ENCODE measurements around the gene DOP1A.
"Not testable (repeated sequence)": the region's sequence is repeated elsewhere in the genome, so short reads cannot be mapped to it uniquely, and the experiment has no call there.

Gene DOP1A

DNA sequence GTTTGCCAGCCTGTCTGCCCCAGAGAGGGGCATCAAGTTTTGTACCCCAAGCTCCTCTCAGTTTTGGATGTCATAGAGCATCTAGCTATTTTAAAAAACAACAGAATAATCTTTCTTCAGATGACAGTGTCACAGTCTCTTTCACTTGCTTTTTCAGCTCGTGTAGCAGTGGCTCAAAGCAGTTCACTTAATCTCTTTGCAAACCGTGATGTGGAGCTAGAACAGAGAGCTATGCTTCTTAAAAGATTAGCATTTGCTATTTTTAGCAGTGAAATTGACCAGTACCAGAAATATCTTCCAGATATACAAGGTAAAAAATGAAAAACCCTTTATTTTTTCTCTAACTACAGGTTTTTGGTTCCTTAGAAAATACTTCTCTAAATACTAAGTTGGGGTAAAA lies 88.3 kb downstream of the DOP1A start:
- no peak for DNase-seq

DNA sequence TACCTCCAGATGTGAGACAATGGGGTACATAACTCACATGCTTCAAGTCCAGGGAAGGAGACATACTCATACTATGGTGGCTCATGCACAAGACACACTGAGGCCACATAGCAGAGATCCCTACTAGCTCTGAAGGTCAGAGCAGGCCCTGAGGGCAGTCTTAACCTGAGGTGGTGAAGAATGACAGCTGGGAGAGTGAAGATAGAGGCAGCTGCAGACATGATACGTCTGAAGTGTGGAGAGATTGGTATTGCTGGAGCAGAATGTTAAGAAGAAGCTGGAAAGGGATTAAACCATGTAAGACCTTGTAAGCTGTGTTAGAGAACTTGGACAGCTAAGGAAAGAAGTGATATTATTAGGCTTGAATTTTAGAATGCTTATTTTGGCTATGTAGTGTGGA lies 92.7 kb downstream of the DOP1A start:
- no peak for DNase-seq

DNA sequence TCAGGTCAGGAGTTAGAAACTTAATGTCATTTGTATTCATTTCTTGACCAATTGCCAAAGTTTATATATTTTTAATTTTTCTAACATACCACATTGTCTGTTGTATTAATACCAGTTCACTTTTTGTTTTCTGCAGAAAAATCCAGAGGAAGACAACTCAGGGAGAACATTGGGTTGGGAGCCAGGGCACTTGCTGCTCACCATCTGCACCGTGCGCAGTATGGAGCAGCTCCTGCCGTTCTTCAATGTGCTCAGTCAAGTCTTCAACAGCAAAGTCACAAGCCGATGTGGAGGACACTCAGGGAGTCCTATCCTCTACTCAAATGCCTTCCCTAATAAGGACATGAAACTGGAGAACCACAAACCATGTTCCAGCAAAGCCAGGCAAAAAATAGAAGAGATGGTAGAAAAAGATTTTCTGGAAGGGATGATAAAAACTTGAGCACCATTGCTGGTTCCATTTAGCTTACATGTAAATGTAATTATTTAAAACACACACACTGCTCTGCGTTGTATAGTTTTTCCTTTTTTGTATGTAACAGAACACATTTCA lies 100.3 kb downstream of the DOP1A start:
- DNase-seq = no peak

DNA sequence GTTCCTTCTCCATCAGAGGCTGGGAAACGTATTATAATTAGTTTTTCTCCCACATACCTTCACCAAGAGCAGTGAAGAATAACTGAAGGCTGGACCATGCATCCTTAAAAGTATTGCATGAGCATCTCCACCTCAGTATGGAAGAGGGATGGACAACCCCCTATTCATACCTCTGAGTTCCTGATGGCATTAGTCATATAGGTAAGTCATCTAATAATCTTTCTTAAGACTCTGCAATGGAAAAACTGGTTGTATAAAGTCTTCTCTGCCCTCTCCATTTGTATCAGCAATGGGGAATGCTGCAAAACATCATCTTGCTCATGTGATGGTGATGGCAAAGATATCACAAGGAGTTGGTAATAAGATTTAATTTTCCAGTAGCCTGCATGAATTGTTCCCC lies 101.1 kb downstream of the DOP1A start:
- no peak for DNase-seq

DNA sequence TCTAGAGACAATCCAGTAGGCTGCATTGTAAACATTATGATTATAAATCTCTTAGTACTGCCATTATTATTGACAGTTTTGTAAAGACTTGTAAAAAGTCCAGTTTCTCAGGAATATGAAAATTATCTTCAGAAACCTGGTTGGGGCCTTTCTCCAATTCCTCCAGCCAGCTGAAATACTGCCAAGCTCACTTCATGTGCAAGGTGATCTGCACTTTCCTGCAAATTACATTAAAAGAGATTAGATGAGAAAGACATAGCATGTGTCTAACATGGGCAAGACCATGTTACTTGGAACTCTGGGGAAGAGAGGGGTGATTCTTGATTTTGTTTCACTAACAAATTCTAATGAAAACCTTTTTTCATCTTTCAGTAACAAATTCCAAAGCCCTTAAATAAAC lies 101.6 kb downstream of the DOP1A start:
- no peak for DNase-seq

DNA sequence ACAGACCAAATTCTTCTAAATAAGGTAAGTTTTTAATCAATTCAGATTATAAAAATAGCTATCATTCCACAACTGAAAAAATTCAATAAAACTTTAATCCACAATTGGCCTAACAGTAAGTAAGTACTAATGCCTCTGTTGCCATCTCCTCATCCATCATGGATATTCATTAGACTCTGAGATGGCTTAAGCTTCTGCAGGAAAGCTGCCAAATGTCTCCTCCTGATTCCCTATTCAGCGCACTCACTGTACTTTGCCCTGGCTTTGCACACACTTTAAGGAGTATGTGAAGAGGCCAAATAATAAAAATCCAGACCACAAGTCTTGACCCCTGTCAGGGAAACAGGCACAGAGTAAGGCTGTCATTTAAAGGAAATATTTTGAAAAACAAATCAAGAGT lies 102.0 kb downstream of the DOP1A start:
- no peak for DNase-seq

DNA sequence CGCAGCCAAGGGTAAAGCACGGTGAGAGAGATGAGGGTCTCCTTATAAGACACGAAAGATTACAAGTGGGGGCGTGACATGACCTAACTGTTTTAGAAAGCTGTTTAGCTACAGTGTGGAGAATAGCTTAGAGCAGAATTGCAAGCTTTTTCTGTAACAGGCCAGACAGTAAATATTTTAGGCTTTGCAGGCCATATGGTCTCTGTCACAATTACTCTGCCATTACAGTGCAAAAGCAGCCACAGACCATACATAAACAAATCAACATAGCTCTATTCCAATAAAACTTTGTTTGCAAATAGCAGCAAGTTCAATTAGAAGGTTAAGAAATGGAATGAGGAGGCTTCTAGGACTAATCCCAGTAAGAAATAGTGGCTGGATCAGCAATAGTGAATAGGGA lies 108.8 kb downstream of the DOP1A start:
- no peak for DNase-seq

DNA sequence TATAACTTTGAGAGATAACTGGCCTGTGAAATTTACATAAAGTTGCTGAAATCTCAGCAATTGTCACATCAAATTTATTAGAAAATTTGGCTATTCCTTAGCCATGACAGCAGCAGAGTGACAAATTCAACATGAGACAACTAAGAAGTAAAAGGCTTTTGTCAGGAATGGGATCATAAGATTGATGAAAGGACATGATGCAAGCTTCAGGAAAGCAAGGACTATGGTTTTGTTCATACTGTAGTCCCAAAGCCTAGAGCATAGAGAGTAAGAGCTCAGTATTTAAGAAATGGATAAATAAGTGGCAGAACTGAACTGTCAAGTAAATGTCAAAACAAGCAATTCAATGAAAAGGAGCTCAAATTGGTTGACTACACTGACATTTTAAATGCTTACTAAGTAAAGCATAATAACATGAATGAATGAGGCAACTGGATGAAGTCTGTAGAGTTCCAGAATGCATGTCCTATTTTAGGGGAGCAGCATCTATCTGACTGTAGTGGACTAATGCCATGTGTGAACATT lies 113.0 kb downstream of the DOP1A start:
- no peak for DNase-seq

DNA sequence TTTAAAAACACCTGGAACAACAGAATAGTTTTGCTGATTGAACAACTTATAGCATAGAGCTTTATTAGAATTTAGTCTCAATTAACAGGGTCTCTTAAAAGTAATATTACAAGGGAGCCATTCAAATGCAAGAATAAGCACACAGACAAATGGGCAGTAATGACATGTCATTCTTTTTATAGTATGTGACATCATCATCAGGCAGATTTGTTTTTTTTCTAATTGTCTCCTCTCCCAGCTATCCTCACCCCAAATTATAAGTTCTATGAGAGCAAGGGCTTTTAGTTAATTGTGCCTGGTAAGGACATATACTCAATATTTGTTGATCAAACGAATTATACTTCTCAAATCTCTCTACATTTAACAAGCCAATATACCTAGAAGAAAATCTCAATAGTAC lies 114.6 kb downstream of the DOP1A start:
- no peak for DNase-seq

DNA sequence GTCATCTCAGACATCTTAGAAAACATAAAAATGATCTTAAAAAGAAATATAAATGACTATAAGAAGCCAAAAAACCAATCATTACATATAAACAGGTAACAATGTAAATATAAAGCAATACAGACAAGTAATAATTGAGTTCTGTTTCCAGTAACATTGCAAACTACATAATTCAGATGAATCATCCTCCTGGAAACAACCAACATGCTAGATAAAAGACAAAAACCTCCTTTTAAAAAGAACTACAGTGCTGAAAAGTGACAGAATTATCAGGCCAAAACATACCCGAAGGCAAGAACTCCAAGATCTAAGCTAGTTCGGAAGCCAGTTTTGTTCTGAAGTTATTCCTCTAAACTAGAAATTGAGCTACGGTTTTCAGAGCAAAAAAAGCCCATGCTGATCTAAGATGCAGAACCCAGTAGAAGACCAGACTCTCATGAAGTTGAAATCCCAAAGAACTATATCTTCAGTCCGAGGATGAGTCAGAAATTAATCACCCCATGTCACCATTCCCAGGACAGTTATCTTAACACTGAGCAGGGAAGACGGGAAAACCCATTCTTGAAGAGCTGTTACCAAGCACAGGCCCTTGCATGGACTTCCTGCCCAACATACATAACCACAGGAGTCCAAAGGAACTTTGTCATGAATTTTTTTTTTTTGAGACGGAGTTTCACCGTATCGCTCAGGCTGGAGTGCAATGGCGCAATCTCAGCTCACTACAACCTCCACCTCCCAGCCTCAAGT lies 115.8 kb downstream of the DOP1A start:
- DNase-seq = no peak

DNA sequence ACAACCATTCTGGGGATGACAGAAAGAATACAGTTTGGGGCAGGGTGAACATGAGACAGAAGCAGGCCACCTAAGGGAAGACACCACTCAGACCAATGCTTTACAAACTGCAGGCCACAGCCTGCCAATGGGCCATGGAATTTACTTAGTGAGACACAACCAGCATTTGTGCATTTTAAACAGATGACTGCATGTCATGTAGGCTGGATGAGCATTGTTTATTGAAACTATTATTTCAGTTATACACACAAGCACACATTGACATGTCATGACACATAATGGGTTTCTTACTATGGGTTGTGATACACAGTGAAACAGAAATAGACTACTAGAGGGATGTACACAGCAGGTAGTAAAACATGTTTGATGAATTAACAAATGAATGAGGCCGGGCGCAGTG lies 117.6 kb downstream of the DOP1A start:
- DNase-seq = no peak

DNA sequence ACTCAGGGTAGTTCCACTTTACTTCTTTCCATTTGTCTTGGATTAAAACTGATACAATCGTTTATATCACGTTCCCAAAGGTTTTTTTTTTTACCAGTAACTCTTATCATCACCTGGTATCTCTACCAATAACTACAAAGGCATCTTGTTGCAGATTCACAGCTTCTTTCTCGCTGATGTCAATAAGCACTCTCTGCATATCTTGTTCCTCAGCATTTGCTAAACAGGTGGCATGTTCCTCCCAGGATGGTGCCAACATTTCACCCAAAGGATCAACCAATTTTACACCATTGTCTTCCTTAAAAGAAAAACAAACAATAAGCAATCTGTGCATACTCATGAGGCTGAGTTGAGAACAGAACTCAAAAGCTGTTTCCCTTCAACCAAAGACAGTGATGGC lies 121.0 kb downstream of the DOP1A start:
- DNase-seq = no peak

DNA sequence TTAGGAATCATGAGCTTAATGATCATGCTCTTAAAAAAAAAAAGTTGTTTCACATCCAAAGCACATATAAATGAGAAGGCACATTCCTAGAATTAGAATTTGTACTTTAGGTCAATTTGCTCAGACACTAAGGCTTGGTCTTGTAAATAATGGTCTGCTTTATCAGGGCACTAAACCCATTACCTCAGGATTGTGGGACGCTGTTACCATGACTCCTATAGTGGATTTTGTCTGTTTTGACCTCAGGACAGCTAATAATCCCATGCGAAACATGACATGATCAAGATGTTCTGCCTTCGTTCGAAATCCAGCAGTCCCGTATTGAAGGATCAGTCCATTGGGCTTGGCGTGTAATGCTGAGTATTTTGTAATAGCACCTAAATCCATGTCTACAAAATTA lies 123.2 kb downstream of the DOP1A start:
- no peak for DNase-seq

DNA sequence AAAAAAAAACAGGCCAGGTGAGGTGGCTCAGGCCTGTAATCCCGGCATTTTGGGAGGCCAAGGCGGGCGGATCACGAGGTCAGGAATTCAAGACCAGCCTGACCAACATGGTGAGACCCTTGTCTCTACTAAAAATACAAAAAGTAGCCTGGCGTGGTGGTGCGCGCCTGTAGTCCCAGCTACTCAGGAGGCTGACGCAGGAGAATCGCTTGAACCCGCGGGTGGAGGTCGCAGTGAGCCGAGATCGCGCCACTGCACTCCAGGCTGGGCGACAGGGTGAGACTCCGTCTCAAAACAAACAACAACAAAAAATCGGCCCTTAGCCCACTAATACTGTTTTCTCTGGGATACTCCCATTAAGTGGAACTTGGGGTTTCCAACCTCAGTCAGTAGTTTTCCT lies 124.5 kb downstream of the DOP1A start:
- not testable (repeated sequence) for DNase-seq

DNA sequence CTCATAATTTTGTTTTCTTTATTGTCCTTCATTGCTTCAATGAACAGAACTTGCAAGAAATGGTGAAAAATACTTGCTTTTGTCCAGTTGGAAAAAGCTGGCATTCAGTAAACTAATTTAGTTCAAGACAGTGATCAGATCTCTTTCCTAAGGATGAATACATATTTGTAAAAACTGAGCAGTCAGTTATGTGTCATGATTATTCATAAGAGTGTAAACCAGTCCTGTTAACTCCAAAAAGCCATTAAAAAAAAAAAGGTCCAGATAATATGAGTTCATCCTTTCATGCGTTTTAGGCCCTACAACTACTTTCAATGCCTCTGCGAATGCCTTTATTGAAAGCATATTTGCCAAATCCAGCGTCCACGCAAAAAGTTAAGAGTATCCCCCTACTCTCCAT lies 125.0 kb downstream of the DOP1A start:
- DNase-seq = no peak

DNA sequence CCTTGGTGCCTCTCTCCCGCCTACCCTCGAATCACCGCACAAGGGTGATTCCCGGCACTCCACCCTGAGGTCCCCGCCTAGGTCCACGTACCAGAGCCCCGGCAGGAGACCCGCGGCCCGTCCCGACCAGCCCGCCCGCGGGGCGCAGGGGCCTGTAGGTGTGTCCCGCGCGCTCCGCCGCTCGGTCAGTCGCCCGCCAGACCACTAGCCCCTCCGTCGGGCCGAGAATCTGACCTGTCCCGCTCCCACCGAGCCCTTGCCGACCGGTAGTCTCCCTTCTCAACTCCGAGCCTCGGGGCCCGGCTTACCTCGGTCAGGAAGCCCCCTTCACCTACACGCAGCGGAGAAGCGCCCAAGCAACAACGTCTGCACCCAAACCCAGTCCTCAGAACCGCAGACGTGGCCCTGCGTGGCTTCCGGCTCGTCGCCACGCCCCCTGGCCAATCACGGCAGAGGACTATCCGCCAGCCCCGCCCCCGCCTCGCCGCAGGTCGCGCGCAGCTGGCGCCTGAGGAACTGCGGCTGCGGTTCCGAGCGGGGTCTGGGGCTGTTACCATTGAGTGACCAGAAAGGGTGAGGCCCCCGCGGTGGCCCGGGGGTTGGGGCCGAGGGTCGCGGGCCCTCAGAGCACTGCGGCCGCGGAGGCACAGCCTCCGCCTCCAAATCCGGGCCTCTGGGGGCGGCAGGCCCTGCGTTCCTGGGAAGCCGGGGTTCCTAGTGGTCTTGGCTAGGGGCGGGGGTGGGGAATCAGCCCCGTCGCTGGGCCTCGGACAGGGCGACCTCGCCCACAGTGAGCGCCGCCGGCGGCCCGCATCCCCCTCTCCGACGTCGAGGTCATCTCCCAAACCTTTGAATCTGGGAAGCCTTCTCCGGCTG lies 125.6 kb downstream of the DOP1A start, which contains the start of the genes PGM3 and RWDD2A:
TSS of gene PGM3 (minus strand) at position 395 of the 876 bp plus-strand sequence. CDS start 2,253 bp downstream, outside the sequence.
TSS of gene RWDD2A (plus strand) at position 487 of the 876 bp plus-strand sequence. CDS start 1,095 bp downstream, outside the sequence.
- peak; percentile 86 for DNase-seq

DNA sequence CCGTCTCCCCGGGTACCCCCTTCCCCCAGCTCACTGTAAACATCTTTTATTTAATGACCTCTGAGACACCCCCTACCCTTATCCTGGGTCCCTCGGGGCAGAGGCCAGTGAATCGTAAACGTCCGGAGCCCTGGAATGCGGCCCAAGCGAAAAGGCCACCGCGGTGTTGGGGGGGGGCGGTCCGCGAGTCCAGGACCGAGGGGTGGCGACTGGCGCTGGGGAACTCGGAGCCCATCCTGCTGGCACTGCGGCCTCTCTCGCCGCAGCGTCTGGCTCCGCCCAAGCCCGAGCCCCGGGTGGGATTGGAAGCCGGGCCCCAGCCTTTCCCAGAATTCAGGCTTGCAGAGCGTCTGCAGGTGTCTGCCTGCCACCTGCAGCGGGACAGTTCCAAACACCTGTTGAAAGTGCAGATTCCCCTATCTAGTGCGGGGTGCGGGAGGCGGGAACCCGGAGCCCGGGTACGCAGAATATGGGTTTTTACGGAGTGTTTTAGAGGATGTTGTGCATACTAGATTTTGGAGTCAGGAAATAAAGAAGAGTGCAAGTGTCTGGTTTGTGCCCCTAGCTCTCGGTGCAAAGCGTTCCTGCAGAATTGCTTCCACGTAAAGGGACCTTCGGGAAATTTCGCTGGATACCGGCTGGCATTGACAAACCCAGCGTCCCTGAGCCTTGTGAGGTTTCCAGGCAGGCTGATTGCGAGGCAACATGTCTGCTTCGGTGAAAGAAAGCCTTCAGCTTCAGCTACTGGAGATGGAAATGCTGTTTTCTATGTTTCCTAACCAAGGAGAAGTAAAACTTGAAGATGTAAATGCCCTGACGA lies 126.5 kb downstream of the DOP1A start:
- DNase-seq = peak; percentile 2

DNA sequence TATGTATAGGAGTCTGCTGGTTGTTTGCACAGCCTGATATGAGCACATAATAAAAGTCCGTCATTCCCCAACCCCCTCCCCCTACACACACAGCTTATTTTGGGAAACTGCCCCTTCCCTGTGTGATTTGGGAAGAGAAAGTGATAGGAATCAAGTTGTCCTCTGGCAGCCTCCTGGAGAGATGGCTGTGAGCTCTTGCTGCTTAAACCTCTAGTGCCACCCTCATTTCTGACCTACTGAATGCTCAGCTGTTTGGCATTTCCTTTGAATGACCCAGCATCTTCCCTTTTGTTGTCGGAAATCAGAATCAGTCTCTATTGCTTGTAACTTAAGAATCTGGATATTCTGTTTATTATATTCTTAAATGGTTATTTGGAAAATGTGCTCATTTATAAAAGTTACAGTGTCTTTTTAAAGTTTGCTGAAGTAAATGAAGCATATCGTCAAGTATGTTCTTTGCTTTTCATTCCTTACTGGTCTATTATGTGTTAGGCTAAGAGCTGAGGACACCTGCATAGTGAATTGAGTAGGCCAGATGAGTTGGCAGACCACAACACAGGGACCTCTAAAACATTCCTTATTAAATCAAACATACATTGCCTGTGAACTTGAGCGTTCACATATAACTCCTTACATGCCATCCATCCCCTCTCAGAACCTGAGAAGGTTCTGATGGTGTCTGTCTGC lies 131.2 kb downstream of the DOP1A start:
- DNase-seq = no peak

DNA sequence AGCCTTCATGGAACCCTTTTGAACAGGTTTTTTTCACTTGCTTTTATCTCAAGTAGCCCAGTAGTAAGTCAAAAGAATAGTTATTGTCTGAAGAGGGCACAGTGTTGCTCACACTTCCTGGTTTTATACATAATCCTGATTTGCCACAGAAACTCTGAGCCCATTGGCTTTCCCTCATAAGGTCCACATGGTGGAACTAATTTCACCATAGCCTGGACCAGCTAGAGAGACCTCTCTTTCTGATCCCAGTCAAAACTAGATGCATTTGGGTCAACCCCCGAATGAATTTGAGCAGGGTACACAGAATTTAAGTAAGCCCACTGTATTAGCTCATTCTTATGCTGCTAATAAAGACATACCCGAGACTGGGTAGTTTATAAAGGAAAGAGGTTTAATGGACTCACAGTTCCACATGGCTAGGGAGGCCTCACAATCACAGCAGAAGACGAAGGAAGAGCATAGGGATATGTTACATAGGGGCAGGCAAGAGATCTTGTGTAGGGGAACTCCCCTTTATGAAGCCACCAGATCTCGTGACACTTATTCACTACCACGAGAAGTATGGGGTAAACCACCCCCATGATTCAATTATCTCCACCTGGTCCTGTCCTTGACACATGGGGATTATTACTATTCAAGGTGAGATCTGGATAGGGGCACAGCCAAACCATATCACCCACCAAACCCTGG lies 131.8 kb downstream of the DOP1A start:
- no peak for DNase-seq

DNA sequence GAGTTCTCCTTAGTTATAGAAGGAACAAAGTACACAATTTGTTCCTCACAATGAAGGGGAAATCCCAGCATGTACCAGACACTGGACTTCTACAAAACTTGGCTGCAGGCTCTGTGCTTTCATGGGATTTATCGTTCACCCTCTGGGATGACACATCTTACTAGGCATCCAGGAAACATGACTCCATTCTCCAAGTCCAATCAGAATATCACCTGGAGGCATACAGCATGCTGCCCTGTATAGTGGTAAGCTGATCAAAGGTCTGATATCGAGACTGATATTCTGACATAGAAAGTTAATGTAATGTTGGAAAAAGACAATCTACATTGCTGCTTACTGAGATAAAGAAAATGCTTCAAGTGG lies 132.4 kb downstream of the DOP1A start:
- DNase-seq = no peak

DNA sequence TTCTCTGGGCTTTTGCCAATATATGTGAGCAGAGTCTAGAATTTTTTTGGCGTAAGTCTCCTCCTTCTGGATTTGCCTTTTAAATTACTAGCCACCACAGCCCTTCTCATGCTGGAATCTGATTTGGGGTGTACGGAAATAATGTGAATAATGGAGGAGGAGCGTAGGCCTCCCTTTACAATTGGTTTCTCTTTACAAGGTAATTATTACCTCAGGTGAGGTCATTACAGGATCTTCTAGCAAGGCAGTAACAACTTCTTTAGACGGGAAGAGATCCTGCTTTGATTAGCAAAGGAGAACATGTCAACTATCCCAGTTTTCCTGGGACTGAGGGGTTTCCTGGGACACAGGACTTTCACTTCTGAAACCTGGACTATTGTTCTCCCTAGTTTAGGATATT lies 134.6 kb downstream of the DOP1A start:
- no peak for DNase-seq

All from stimulated activated CD4-positive, alpha-beta T cell treated with anti-CD3 and anti-CD28 coated beads, Interleukin-1b, Interleukin-23, amount 100 ng/mL, for 48 hours (primary cell).